Testis (tissue), 2 donors: ENCODE results near the gene TMEM63C.

Experiments used
- CTCF ChIP-seq, 3 experiments: fragments of 450-650 bp in 2 of 3; fragments of 200-600 bp in 1 of 3; sonication (generic) in 1 of 3; IDR thresholded peaks; one replicate each; pipeline ENCODE4 v1.5.1; 2016 to 2019; ENCODE audit warnings: antibody characterized with exemption in 3 of 3, mild to moderate bottlenecking in 2 of 3, moderate library complexity in 1 of 3
- POLR2A ChIP-seq: fragments of 450-650 bp; IDR thresholded peaks from one replicate; pipeline ENCODE4 v1.6.1; 2017; ENCODE audit warnings: antibody characterized with exemption, mild to moderate bottlenecking, moderate library complexity

- TF ChIP-seq CTCF (IDR thresholded peaks at IDR 0.05) (no peak), POLR2A (no peak)
These were observed 27.8 kb upstream of the TMEM63C start for GRCh38 chr14:77153802-77154201.
